ENCODE data around the gene DPYSL5. TPM values are rescaled to one million over a fixed set of nuclear protein-coding genes. Genes with fewer than 3 reads are reported as not detected.
"Not testable (repeated sequence)": the region's sequence is repeated elsewhere in the genome, so short reads cannot be mapped to it uniquely, and the experiment has no call there.

The DPYSL5 gene
- total and polyA plus RNA-seq, 2 of the 13 experiments (the other 11 are each of a cell fraction or from before 2014, with no cell fraction given), result 0.15 TPM; not detected in 1

- H3K9me3 ChIP-seq (ENCODE audit: low read length); intact Hi-C loops (cut with micrococcal nuclease; ENCODE audit: unreplicated experiment); ATAC-seq; H2AFZ ChIP-seq (ENCODE audit: low read length); H4K20me1 ChIP-seq (ENCODE audit: insufficient read depth, low read length); BruUV-seq (replicated peaks); DNase-seq (ENCODE audit: low spot score); H3K27ac ChIP-seq (ENCODE audit: extremely low read length, insufficient read depth, low read length); H3K4me3 ChIP-seq (replicated peaks in 1 of 3; ENCODE audit: insufficient read depth in 1 of 3, low read depth in 2 of 3, low read length in 3 of 3); FAIRE-seq; H3K79me2 ChIP-seq (ENCODE audit: insufficient read depth, low read length); in situ Hi-C loops (cut with HindIII; ENCODE audit: extremely low pct_ligation_motif_present, low pct_unique_long_range_greater_than_20kb); H3K9ac ChIP-seq (ENCODE audit: insufficient read depth, low read depth, low read length); H3K36me3 ChIP-seq (replicated peaks in 1 of 2; ENCODE audit: control insufficient read depth in 1 of 2, insufficient read depth in 2 of 2, low read length in 2 of 2): not testable (repeated sequence)
- 25% methylated on average over 1 of the region's 1 CpG for WGBS (ENCODE audit: low lambda C conversion rate)
- peaks cover 49% of the 10 kb centered on the region for H3K4me1 ChIP-seq (ENCODE audit: insufficient read depth, low read length)
- H3K4me2 ChIP-seq (ENCODE audit: low read depth, low read length), result peak overlapping the region; percentile 49; the same call in 1 of the 2 replicates
- ChIA-PET CTCF (ENCODE audit: low intra/inter-chr PET ratio, low total read pairs) (interaction anchor here (1.2 to 1.7 kb wide), 2 partner anchors 18 to 77 kb away, joined by 3 to 14 read pairs; no protein-coding TSS in a partner anchor), POLR2A (interaction anchor here (0.9 kb wide), 1 partner anchor 77 kb away, joined by 4 read pairs; no protein-coding TSS in a partner anchor)
- H3K27me3 ChIP-seq (ENCODE audit: control insufficient read depth in 1 of 2, insufficient read depth in 2 of 2, low read length in 2 of 2), result peaks cover 0 to 24% of the 10 kb centered on the region in 2 experiments; a peak in 2 of 5 replicates
- TF ChIP-seq ZNF770 (CRISPR knock-in tag; IDR thresholded peaks at IDR 0.05) (peak; percentile 65; the same call in 1 of the 2 replicates), ZNF121 (CRISPR knock-in tag; IDR thresholded peaks at IDR 0.05) (peak; percentile 87)
These were observed 75.2 kb downstream of the DPYSL5 start for GRCh38 chr2:26923189-26923466.

- ATAC-seq (peak; percentile 5), FAIRE-seq (no peak), DNase-seq (ENCODE audit: low spot score) (no peak)
- WGBS (ENCODE audit: low lambda C conversion rate), result 96% methylated on average over 13 of the region's 14 CpGs
- Histone ChIP-seq H3K27ac (ENCODE audit: extremely low read length, insufficient read depth, low read length) (peak overlapping the region; percentile 75), H3K36me3 (replicated peaks in 1 of 2; ENCODE audit: control insufficient read depth in 1 of 2, insufficient read depth in 2 of 2, low read length in 2 of 2) (no peaks in the 10 kb centered on the region), H3K9ac (ENCODE audit: insufficient read depth, low read depth, low read length) (peak overlapping the region; percentile 50; the same call in 1 of the 2 replicates), H3K9me3 (ENCODE audit: low read length) (no peaks in the 10 kb centered on the region), H3K27me3 (ENCODE audit: control insufficient read depth in 1 of 2, insufficient read depth in 2 of 2, low read length in 2 of 2) (peaks cover 0 to 15% of the 10 kb centered on the region in 2 experiments; a peak in 2 of 5 replicates), H3K4me1 (ENCODE audit: insufficient read depth, low read length) (peaks cover 60% of the 10 kb centered on the region), H3K4me2 (ENCODE audit: low read depth, low read length) (peak overlapping the region; percentile 77), H2AFZ (ENCODE audit: low read length) (no peak overlapping the region), H4K20me1 (ENCODE audit: insufficient read depth, low read length) (no peaks in the 10 kb centered on the region), H3K4me3 (replicated peaks in 1 of 3; ENCODE audit: insufficient read depth in 1 of 3, low read depth in 2 of 3, low read length in 3 of 3) (peak overlapping the region in 1 of 3 experiments; percentile 56; a peak in 2 of 6 replicates), H3K79me2 (ENCODE audit: insufficient read depth, low read length) (no peaks in the 10 kb centered on the region)
- BruUV-seq (replicated peaks), result no TSS peak
- intact Hi-C loops (cut with micrococcal nuclease; ENCODE audit: unreplicated experiment) (no loop called here), in situ Hi-C loops (cut with HindIII; ENCODE audit: extremely low pct_ligation_motif_present, low pct_unique_long_range_greater_than_20kb) (no loop called here)
- ChIA-PET CTCF (ENCODE audit: low intra/inter-chr PET ratio, low total read pairs) (no interaction called here), POLR2A (interaction anchor here (1.8 kb wide), 1 partner anchor 18 kb away, joined by 6 read pairs; no protein-coding TSS in a partner anchor)
- TF ChIP-seq ZNF451 (CRISPR knock-in tag; IDR thresholded peaks at IDR 0.05) (0 out of 2 replicates have a peak, but pooled peaks have one; percentile 15), RFX1 (IDR thresholded peaks at IDR 0.05) (no peak), HMGXB4 (CRISPR knock-in tag; IDR thresholded peaks at IDR 0.05; ENCODE audit: borderline replicate concordance in 1 of 2, low read depth in 1 of 2) (no peak), NRL (CRISPR knock-in tag; IDR thresholded peaks at IDR 0.05; ENCODE audit: borderline replicate concordance) (peak; percentile 79; the same call in 1 of the 2 replicates), PHF8 (CRISPR knock-in tag; IDR thresholded peaks at IDR 0.05) (no peak), ZNF280B (CRISPR knock-in tag; IDR thresholded peaks at IDR 0.05; ENCODE audit: borderline replicate concordance) (peak; percentile 71; the same call in 1 of the 2 replicates), THAP7 (CRISPR knock-in tag; IDR thresholded peaks at IDR 0.05) (no peak), ZBTB42 (CRISPR knock-in tag; IDR thresholded peaks at IDR 0.05) (no peak), NR1H2 (CRISPR knock-in tag; IDR thresholded peaks at IDR 0.05; ENCODE audit: borderline replicate concordance, low read depth) (peak; percentile 43; the same call in 1 of the 2 replicates)
These were observed 76.8 kb downstream of the DPYSL5 start for GRCh38 chr2:26924731-26925099.

Data from HepG2 (cell line).